ENCODE data around the gene KRIT1. TPM values are rescaled to one million over a fixed set of nuclear protein-coding genes. Genes with fewer than 3 reads are reported as not detected.

Gene KRIT1
- total RNA-seq, 1 experiment from 2014 or later: 34.9 TPM

- Histone ChIP-seq H3K4me2 (ENCODE audit: insufficient read depth, insufficient read length, low read length) (no peak overlapping the region), H3K23ac (ENCODE audit: insufficient read length, low read depth, low read length) (no peak overlapping the region), H3K27ac (ENCODE audit: insufficient read length, low read depth, low read length) (no peak overlapping the region), H3K14ac (ENCODE audit: insufficient read depth, low read length) (no peak overlapping the region), H2AFZ (ENCODE audit: low read length) (no peak overlapping the region), H3K27me3 (ENCODE audit: insufficient read depth, low read length) (no peaks in the 10 kb centered on the region), H2BK5ac (ENCODE audit: insufficient read length, low read length) (no peak overlapping the region), H3K23me2 (ENCODE audit: insufficient read length, low read depth, low read length, poor library complexity, severe bottlenecking) (no peaks in the 10 kb centered on the region), H2AK5ac (ENCODE audit: insufficient read length, low read length) (no peak overlapping the region), H4K91ac (ENCODE audit: insufficient read length, low read depth, low read length) (no peak overlapping the region), H3K4me1 (ENCODE audit: insufficient read depth, low read length) (no peaks in the 10 kb centered on the region), H3K4ac (ENCODE audit: low read depth, low read length) (no peak overlapping the region), H3K18ac (ENCODE audit: insufficient read length, low read depth, low read length) (no peak overlapping the region), H3K79me2 (ENCODE audit: insufficient read depth, low read length) (no peaks in the 10 kb centered on the region), H2BK20ac (ENCODE audit: low read depth, low read length, poor library complexity, severe bottlenecking) (no peak overlapping the region), H4K8ac (replicated peaks; ENCODE audit: insufficient read length, low read depth, low read length) (no peak overlapping the region), H2BK120ac (ENCODE audit: low read depth, low read length, poor library complexity, severe bottlenecking) (no peak overlapping the region), H4K20me1 (ENCODE audit: control insufficient read depth, insufficient read depth, insufficient read length) (no peaks in the 10 kb centered on the region), H2BK15ac (ENCODE audit: low read depth, low read length) (no peak overlapping the region), H3K79me1 (ENCODE audit: insufficient read depth, low read depth, low read length, poor library complexity, severe bottlenecking) (no peaks in the 10 kb centered on the region), H3K9me3 (ENCODE audit: control insufficient read depth, low read depth, low read length) (no peaks in the 10 kb centered on the region), H3K56ac (ENCODE audit: insufficient read length, low read depth, low read length) (no peak overlapping the region), H3K9ac (ENCODE audit: extremely low read depth, insufficient read length, low read length) (no peak overlapping the region), H2BK12ac (ENCODE audit: insufficient read length, low read depth, low read length) (no peak overlapping the region), H3T11ph (ENCODE audit: low read length) (no peak overlapping the region), H4K5ac (ENCODE audit: insufficient read length, low read depth, low read length) (no peak overlapping the region)
- no peak for TF ChIP-seq CTCF (conservative IDR thresholded peaks at IDR 0.05)
- WGBS (ENCODE audit: extremely low coverage, insufficient read length, low lambda C conversion rate): no CpG with 5 or more reads among the region's 4 CpGs
- DNase-seq: no peak
- peaks cover 0 to 3% of the 10 kb centered on the region in 2 experiments; a peak in 1 of 5 replicates for H3K9me3 Mint-ChIP-seq
- peaks cover 34 to 60% (median 52%) of the 10 kb centered on the region in 3 experiments; a peak in 6 of 7 replicates for H3K36me3 Mint-ChIP-seq (ENCODE audit: insufficient read depth in 1 of 3, low read depth in 3 of 3)
- no peaks in the 10 kb centered on the region for H3K4me1 Mint-ChIP-seq
- H3K27me3 Mint-ChIP-seq (ENCODE audit: low read depth): no peaks in the 10 kb centered on the region
- no peak overlapping the region for H3K27ac Mint-ChIP-seq
- H3K4me3 Mint-ChIP-seq: no peak overlapping the region
These were observed 18.7 kb downstream of the KRIT1 start for GRCh38 chr7:92226981-92227380.

All from H9 (cell line).